Astrocyte (in vitro differentiated cells and primary cell): ENCODE data around the gene RALBP1.

ENCODE experiments used
- EZH2 ChIP-seq: IDR thresholded peaks from 2 replicates; pipeline ENCODE4 v1.6.1; 2012; ENCODE audit warnings: mild to moderate bottlenecking, low read length, inconsistent platforms; ENCODE audit not compliant: insufficient read depth
- TF ChIP-seq, protein P1 (sequence below): IDR thresholded peaks from 2 replicates; pipeline ENCODE4 v1.5.1; 2011; ENCODE audit warnings: low read depth, mild to moderate bottlenecking, inconsistent platforms, low read length, moderate library complexity; ENCODE audit not compliant: insufficient read depth

DNA sequence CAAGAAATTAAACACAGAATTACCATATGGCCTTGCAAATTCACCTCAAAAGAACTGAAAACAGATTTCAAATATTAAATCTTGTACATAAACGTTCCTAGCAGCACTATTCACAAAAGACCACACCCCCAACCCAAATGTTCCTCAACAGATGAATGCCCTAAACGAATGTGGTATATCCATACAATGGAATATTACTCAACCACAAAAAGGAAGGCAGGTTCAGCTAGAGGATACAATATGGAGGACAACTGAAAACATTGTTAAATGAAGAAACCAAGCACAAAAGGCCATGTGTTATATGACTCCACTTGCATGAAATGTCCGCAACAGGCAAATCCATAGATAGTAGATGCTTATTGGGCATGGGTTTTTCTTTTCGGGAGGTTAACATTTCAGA, 77.3 kb downstream of the RALBP1 start:
- TF ChIP-seq, protein P1, sequence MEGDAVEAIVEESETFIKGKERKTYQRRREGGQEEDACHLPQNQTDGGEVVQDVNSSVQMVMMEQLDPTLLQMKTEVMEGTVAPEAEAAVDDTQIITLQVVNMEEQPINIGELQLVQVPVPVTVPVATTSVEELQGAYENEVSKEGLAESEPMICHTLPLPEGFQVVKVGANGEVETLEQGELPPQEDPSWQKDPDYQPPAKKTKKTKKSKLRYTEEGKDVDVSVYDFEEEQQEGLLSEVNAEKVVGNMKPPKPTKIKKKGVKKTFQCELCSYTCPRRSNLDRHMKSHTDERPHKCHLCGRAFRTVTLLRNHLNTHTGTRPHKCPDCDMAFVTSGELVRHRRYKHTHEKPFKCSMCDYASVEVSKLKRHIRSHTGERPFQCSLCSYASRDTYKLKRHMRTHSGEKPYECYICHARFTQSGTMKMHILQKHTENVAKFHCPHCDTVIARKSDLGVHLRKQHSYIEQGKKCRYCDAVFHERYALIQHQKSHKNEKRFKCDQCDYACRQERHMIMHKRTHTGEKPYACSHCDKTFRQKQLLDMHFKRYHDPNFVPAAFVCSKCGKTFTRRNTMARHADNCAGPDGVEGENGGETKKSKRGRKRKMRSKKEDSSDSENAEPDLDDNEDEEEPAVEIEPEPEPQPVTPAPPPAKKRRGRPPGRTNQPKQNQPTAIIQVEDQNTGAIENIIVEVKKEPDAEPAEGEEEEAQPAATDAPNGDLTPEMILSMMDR: no peak
- TF ChIP-seq EZH2: no peak
